HG03175 (cell line): Measurements from ENCODE around the gene GPR160.

ENCODE experiments used
- ATAC-seq: cut with Tn5 transposase; IDR thresholded peaks from one replicate; pipeline ENCODE4 v1.9.1; 2021; ENCODE audit warnings: mild to moderate bottlenecking, moderate library complexity; ENCODE audit not compliant: unreplicated experiment

Gene GPR160

GRCh38 chr3:170027233-170028102 lies 10.3 kb upstream of the GPR160 start:
- ATAC-seq: peak; percentile 56

- ATAC-seq: no peak
Measured at GRCh38 chr3:170033489-170033888, 4.3 kb upstream of the GPR160 start.

GRCh38 chr3:170038434-170039110 lies 777 bp downstream of the GPR160 start:
- ATAC-seq: peak; percentile 28

- no peak for ATAC-seq
Measured at GRCh38 chr3:170040418-170040817, 2.6 kb downstream of the GPR160 start.

DNA sequence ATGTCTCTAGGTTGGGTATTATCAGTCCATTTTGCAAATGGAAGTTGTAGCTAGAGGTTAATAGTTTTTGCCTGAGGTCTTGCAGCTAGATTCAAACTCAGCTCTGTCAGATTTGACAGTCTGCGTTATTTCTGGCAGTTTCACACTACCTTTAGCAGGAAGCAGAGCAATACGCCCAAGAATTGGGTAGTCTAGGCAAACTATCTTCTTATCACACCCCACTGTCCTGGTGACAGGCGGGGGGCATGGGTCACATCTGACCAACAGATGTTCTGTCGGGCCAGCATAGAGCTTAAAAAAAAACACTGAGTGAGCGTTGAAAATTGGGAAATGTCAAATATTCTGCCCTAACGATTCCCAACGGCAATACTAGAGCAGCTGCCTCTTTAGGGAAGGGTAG lies 5.7 kb downstream of the GPR160 start:
- ATAC-seq: no peak

GRCh38 chr3:170044271-170044670 lies 6.5 kb downstream of the GPR160 start:
- ATAC-seq: no peak

- ATAC-seq: peak; percentile 82
Measured at GRCh38 chr3:170044795-170045244, 7.0 kb downstream of the GPR160 start.

GRCh38 chr3:170046269-170047132 lies 8.7 kb downstream of the GPR160 start:
- no peak for ATAC-seq

DNA sequence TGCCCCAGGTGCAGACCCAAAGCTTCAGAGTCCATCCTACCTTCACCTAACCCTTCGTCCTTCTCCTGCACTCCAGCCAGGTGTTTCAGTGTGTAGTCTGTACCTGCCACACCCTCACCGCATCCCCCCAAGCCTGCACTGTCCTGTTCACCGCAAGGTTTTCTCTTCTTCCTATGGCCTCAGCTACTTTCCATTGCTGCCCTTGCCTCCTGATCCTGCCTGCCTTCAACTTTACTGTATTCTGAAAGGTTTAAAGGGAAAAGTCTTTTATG lies 9.3 kb downstream of the GPR160 start:
- no peak for ATAC-seq

DNA sequence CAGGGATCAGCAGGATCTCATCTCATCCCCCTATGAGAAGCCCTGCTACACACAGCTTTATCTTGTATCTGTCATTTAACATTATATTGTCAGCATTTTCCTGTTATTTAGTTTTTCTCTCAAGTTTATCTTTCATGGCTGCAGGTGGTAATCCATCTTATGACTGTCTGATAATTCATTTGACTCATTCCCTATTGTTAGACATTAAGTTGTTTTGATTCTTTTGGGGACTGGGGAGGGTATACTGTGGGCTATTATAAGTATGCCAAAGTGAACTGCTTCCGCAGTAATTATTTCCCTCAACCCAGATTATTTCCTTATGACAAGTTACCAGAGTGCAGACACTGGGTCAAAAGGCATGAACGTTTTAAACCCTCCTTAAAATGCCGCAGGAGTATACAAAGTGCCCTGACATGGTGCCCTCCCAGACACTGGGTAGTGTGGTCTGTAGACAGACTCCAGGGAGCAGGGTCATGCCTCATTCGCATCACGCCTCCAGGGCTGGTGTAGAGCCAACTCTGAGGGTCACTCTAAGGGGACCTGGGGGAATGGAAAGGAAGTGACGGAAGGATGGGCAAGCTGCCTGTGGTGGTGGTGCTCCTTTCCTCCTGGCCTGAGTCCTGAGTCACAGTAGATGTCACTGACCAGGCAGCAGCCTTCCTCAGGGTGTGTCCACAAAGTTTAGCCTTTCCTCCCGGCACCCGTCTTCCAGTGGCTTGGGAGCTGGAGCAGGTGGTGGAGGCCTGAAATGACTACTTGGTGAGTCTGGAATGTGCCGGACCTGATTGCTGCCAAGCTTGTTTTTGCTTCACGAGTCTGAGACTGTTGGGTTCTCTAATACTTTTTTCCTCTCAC lies 11.6 kb downstream of the GPR160 start:
- no peak for ATAC-seq

DNA sequence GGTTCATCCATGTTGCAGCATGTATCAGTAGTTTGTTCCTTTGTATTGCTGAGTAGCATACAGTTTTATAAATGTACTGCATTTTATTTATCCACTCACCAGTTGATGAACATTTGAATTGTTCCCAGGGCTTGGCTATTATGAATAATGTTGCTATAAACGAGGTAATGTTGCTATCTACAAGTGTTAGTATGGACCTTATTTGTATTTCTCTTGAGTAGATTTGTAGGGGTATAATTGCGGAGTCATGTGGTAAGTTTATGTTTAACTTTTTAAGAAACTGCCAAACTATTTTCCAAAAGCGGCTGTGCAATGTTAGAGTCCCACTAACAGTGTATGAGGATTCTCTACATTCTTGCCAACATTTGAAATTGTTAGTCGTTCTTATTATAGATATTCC lies 13.0 kb downstream of the GPR160 start:
- ATAC-seq: no peak

- ATAC-seq: no peak
Measured at GRCh38 chr3:170052398-170052797, 14.6 kb downstream of the GPR160 start.

GRCh38 chr3:170054204-170054603 lies 16.4 kb downstream of the GPR160 start:
- ATAC-seq: no peak

- ATAC-seq: peak; percentile 67
Measured at GRCh38 chr3:170055209-170055608, 17.4 kb downstream of the GPR160 start.

DNA sequence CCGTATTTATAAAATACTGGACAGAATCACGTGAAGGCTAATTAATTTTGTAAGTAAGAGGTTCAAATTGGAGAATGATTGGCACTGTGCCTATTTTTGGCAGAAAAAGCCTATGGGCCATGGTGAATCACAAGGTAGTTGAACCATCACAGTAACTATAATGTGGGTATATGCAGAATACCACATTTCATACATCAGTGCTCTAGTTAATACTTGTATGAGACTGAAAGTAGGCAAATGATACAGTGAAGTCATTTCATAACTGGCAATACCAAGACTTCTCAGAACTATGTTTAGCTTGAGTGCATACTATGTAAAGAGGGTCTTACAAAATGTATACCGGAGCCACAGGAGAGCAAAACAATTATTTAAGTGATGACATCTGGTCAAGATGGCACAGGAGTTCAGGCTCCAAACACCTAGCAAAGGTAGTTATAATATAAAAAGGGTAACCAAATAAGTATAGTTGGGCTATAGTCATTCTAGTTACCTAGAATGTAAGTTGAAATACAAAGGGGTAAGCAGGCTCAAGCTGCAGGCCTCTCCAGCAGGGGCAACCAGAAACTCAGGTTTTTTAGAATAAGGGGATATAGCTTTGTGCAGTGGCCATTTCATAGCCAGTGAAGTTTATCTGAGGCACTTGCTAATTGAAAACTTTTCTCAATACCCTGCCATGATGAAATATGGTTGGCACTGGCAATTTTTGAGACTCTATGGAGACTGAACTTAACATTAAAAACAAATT lies 19.1 kb downstream of the GPR160 start:
- peak; percentile 96 for ATAC-seq

- ATAC-seq: no peak
Measured at GRCh38 chr3:170057550-170057949, 19.8 kb downstream of the GPR160 start.

- ATAC-seq: no peak
Measured at GRCh38 chr3:170058127-170058526, 20.3 kb downstream of the GPR160 start.

GRCh38 chr3:170059447-170059846 lies 21.7 kb downstream of the GPR160 start:
- no peak for ATAC-seq

DNA sequence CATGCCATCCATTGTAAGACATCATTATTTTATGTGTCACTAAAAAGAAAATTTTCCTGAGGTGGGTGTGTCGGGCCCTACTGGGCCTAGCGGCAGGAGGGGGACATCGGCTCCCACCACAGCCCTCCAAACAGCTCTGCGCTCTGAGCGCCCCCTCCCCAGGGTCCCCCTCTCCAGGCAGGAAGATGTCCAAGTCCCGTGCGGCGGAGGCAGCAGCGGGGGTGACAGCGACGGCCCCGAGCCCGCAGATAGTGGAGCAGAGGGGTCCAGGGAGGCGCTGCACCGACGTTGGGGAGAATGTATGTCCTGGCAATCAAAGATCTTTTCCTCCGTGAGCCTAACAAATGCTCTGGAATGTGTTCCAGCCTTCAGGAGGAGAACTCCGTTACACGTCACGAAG lies 24.3 kb downstream of the GPR160 start:
- no peak for ATAC-seq

DNA sequence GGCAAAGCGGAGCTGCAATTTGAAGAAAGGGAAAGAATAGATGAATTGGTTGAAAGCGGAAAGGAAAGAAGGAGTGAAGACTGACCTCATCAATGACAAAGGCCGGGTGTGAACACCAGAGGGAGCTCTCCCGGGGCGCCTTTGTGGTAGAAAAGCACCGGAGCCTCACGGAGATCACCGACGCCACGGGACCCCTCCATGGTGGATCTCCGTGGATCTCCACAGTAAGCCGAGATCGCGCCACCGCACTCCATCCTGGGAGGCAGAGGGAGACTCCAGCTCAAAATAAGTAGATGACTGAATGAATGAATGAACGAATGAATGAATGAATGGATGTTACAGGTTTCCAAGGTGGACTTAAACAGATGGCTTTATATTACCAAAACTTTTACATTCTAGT lies 25.0 kb downstream of the GPR160 start:
- no peak for ATAC-seq
